ENCODE measurements around the gene ZBTB38. TPM values are rescaled to one million over a fixed set of nuclear protein-coding genes. Genes with fewer than 3 reads are reported as not detected.

ZBTB38 gene
- total RNA-seq, 1 donor from 2014 or later: 29.4 TPM

DNA sequence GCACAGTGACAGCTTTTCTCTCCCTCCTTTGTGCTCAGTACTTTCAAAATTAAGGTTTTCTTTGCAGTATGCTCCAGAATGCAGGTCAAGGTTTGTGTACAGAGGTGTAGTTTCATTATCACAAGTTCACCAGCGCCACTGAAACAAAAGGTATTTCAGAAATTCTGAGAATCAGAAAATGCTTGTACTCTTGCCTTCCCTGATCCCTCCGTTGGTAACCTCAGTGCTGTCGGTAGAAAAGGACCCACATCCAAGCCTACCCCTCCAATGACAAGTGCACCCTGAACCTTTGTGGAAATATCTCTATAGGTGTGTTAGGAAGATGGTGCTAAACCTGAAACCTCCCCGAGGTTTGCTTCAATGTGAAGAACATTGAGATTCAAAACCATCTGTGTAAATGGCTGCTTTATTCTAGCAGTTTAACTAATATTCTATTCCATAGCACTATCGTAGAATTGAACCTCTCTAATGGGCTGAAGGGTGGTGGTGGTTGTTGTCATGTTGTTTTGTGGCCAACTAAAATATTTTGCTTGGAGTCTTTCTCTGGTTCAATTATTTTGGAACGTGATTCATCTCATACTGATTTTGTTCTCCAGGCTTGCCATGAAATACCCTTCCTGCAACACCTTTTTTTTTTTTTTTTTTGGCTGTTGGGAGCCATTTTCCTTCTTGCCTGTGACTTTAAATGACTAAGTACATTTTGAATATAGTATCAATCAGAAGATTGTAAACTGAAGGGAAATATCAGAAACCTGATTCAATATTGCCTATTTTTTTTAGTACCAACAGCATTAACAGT, 20.7 kb downstream of the ZBTB38 start:
- no peaks in the 10 kb centered on the region for H3K36me3 Mint-ChIP-seq
- TF ChIP-seq, protein P1, sequence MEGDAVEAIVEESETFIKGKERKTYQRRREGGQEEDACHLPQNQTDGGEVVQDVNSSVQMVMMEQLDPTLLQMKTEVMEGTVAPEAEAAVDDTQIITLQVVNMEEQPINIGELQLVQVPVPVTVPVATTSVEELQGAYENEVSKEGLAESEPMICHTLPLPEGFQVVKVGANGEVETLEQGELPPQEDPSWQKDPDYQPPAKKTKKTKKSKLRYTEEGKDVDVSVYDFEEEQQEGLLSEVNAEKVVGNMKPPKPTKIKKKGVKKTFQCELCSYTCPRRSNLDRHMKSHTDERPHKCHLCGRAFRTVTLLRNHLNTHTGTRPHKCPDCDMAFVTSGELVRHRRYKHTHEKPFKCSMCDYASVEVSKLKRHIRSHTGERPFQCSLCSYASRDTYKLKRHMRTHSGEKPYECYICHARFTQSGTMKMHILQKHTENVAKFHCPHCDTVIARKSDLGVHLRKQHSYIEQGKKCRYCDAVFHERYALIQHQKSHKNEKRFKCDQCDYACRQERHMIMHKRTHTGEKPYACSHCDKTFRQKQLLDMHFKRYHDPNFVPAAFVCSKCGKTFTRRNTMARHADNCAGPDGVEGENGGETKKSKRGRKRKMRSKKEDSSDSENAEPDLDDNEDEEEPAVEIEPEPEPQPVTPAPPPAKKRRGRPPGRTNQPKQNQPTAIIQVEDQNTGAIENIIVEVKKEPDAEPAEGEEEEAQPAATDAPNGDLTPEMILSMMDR (conservative IDR thresholded peaks at IDR 0.05): no peak
- H3K9me3 Mint-ChIP-seq: no peaks in the 10 kb centered on the region
- H3K27ac Mint-ChIP-seq: peak overlapping the region; percentile 44
- H3K4me3 Mint-ChIP-seq: peak overlapping the region; percentile 35
- H3K4me1 Mint-ChIP-seq (ENCODE audit: unreplicated experiment): peaks cover 65% of the 10 kb centered on the region
- no peaks in the 10 kb centered on the region for H3K27me3 Mint-ChIP-seq
- no peak for DNase-seq (ENCODE audit: extremely low spot score, unreplicated experiment)

DNA sequence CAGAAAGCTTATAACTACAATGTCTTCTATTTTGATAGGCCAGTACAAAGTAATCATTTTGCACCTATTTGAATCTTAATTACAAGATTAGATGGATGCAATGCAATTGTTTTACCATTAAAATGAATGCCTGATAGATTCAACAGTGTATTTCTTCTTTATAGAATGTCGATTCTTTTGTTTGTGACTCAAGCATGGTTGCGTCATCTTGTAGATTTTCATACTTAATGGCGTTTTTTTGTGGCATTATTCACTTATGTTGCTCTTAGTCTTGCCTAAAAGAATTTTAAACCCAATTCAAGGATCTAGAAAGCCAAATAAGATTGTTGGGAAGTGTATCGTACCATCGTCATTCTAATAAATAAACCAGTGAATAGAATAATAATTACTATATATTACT, 21.4 kb downstream of the ZBTB38 start:
- H3K36me3 Mint-ChIP-seq: no peaks in the 10 kb centered on the region
- peak overlapping the region; percentile 44 for H3K27ac Mint-ChIP-seq
- H3K4me3 Mint-ChIP-seq: no peak overlapping the region
- no peak for DNase-seq (ENCODE audit: extremely low spot score, unreplicated experiment)
- H3K4me1 Mint-ChIP-seq (ENCODE audit: unreplicated experiment): peaks cover 62% of the 10 kb centered on the region
- H3K9me3 Mint-ChIP-seq: no peaks in the 10 kb centered on the region
- TF ChIP-seq, protein P1 (conservative IDR thresholded peaks at IDR 0.05): no peak
- H3K27me3 Mint-ChIP-seq: no peaks in the 10 kb centered on the region

DNA sequence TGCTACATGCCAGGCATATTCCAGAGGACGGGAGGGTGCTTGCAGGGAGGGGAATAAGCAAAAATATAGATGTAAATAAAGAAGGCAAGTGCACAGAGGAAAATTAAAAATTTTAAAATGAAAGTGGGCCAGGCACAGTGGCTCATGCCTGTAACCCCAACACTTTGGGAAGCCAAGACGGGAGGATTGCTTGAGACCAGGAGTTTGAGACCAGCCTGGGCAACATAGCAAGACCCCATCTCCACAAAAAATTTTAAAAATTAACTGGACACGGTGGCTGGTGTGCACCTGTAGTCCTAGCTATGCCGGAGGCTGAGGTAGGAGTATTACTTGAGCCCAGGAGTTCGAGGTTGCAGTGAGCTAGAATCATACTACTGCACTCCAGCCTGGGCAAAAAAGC, 22.4 kb downstream of the ZBTB38 start:
- no peaks in the 10 kb centered on the region for H3K9me3 Mint-ChIP-seq
- TF ChIP-seq, protein P1 (conservative IDR thresholded peaks at IDR 0.05): no peak
- DNase-seq (ENCODE audit: extremely low spot score, unreplicated experiment): no peak
- peak overlapping the region; percentile 39 for H3K27ac Mint-ChIP-seq
- no peak overlapping the region for H3K4me3 Mint-ChIP-seq
- no peaks in the 10 kb centered on the region for H3K36me3 Mint-ChIP-seq
- H3K4me1 Mint-ChIP-seq (ENCODE audit: unreplicated experiment): peaks cover 53% of the 10 kb centered on the region
- no peaks in the 10 kb centered on the region for H3K27me3 Mint-ChIP-seq

DNA sequence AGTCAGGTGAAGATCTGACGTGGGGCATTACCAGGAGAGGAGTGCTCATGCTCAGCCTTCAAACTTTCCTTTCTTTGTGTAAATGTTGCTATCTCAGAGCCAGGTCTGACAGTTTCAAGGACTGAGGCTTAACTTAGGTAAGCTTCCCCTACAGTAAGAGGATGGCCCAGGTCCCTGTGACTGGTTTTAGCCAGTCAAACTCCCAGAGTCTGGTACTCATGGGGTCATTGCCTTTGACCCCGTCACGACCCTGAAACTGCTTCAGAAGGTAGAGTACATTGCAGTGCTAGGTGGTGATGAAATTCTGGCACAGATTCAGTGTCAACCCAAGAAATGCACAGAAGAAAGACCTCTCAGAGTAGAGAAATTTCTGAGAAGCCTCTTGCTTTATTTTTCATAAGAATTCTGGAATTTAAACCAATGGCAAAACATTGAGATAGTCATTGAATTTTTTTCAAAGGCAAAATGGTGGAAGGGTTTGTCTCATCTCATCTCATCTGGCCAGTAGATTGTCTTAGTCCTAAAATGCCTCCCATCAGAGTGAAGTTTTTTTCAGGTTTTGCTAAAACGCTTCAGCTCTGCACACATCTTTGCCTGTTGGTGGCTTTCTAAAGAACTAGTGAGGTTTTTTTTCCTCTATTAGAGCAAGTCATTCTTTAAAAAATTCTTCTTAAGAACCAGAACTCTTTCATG, 23.1 kb downstream of the ZBTB38 start:
- H3K9me3 Mint-ChIP-seq: no peaks in the 10 kb centered on the region
- H3K27me3 Mint-ChIP-seq: no peaks in the 10 kb centered on the region
- peak overlapping the region; percentile 82 for H3K27ac Mint-ChIP-seq
- DNase-seq (ENCODE audit: extremely low spot score, unreplicated experiment): no peak
- peaks cover 46% of the 10 kb centered on the region for H3K4me1 Mint-ChIP-seq (ENCODE audit: unreplicated experiment)
- no peaks in the 10 kb centered on the region for H3K36me3 Mint-ChIP-seq
- H3K4me3 Mint-ChIP-seq: peak overlapping the region; percentile 32
- TF ChIP-seq, protein P1 (conservative IDR thresholded peaks at IDR 0.05): no peak

DNA sequence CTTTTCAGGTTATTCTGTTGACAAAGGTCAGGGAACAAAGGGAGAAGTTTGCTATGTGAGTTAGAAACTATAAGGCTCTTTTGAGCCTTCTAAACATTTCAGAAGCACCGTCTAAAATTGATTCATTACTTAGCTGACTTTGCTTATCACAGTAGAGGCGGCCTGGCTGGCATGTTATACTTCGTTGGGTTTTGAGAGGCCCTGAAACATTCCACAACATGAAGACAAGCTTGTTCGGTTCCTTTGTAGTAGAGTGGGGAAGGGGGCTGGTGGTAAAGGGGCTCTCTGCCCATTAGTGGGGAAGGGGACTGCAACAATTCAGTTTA, 23.6 kb downstream of the ZBTB38 start:
- H3K4me3 Mint-ChIP-seq: peak overlapping the region; percentile 32
- no peaks in the 10 kb centered on the region for H3K36me3 Mint-ChIP-seq
- H3K9me3 Mint-ChIP-seq: no peaks in the 10 kb centered on the region
- H3K27ac Mint-ChIP-seq: peak overlapping the region; percentile 82
- TF ChIP-seq, protein P1 (conservative IDR thresholded peaks at IDR 0.05): no peak
- no peaks in the 10 kb centered on the region for H3K27me3 Mint-ChIP-seq
- H3K4me1 Mint-ChIP-seq (ENCODE audit: unreplicated experiment): peaks cover 41% of the 10 kb centered on the region
- DNase-seq (ENCODE audit: extremely low spot score, unreplicated experiment): no peak
